Psoas muscle (tissue), 8 donors: Measurements from ENCODE around the gene SART1. TPM values are rescaled to one million over a fixed set of nuclear protein-coding genes. Genes with fewer than 3 reads are reported as not detected.
"Not testable (repeated sequence)": the region's sequence is repeated elsewhere in the genome, so short reads cannot be mapped to it uniquely, and the experiment has no call there.

Source experiments
- ATAC-seq, 4 donors: fragments of 200-7000 bp; cut with Tn5 transposase; one replicate each; pipeline ENCODE4 v1.9.1; 2020; ENCODE audit warnings: moderate library complexity in 3 of 4, mild to moderate bottlenecking in 2 of 4
- DNase-seq, 2 donors: peaks; one replicate each; pipeline ENCODE4 v3.0.0-alpha.2; 2020
- H3K27ac ChIP-seq: fragments of 200-600 bp; one replicate; pipeline ENCODE4 v1.8.0; 2022
- H3K27me3 ChIP-seq, 3 donors: fragments of 200-600 bp in 1 of 3; one replicate each; pipeline versions ENCODE4 v1.6.1 to v1.8.0; 2013 to 2022; ENCODE audit warnings: low read length in 2 of 3, mild to moderate bottlenecking in 2 of 3, moderate library complexity in 1 of 3; ENCODE audit not compliant: insufficient read depth in 3 of 3
- H3K36me3 ChIP-seq, 2 donors: fragments of 200-600 bp in 1 of 2; one replicate each; pipeline versions ENCODE4 v1.6.1 to v1.8.0; 2013 to 2022; ENCODE audit warnings: low read depth in 1 of 2, mild to moderate bottlenecking in 1 of 2, moderate library complexity in 1 of 2; ENCODE audit not compliant: insufficient read depth in 1 of 2
- H3K4me1 ChIP-seq: fragments of 200-600 bp; one replicate; pipeline ENCODE4 v1.8.0; 2022
- H3K4me3 ChIP-seq: fragments of 200-600 bp; one replicate; pipeline ENCODE4 v1.8.0; 2022; ENCODE audit warnings: mild to moderate bottlenecking
- H3K9me3 ChIP-seq: fragments of 200-600 bp; one replicate; pipeline ENCODE4 v1.8.0; 2022
- CTCF ChIP-seq: fragments of 200-600 bp; IDR thresholded peaks from one replicate; pipeline ENCODE4 v1.8.0; 2022; ENCODE audit warnings: antibody characterized with exemption
- WGBS, 3 donors: extraction: QIAGEN DNeasy Blood & Tissue Kit; methylation state at CpG; one replicate each; pipeline versions ENCODE4 v1.1.6 to v1.1.7; 2013; 5-methylcytosine and 5-hydroxymethylcytosine counted together
- intact Hi-C, 2 donors: fragments of 100-400 bp; cut with DNase I; formaldehyde crosslinking; loops; one replicate each; pipeline versions ENCODE4 v1.11.0 to v1.14.2; 2022
- polyA plus RNA-seq, 3 donors: library from polyadenylated mRNA; stranded (reverse); fragments of 200-250 nt; gene quantifications; one replicate each; pipeline ENCODE4 v1.2.3, GENCODE V29; 2013
- total RNA-seq, 4 donors: library from RNA; stranded (reverse); fragmentation: NEBNext Ultra II Directional in 2 of 4; extraction: Animal tissue kit (Norgen Biotek cat#: 25700) in 2 of 4; gene quantifications; one replicate each; pipeline versions ENCODE4 v1.2.1 to v1.2.4, GENCODE V29; 2021 to 2023
- donor health status: healthy with polysubstance abuse.
- donor health status: DM: no; HTN: no; CAD: no; lungs with moderate emphysema.
- donor health status: Bipolar disorder and iron deficiency.
- donor health status: healthy.
- donor health status: DM: yes; HTN: yes; CAD: no.
- donor health status: DM: no; HTN: no; CAD: no.
- donor health status: DM: no; HTN: no; CAD: no.
- donor health status: DM: yes; HTN: yes; CAD: no.

Gene SART1
- total and polyA plus RNA-seq, 7 donors, result 36.3 to 58.7 (median 49.2) TPM

GRCh38 chr11:65945941-65946558, 15.5 kb upstream of the SART1 start:
- Histone ChIP-seq H3K27me3 (peaks cover 0 to 4% (median 0%) of the 10 kb centered on the region in 3 donors), H3K27ac (no peak overlapping the region), H3K4me3 (no peak overlapping the region), H3K36me3 (no peaks in the 10 kb centered on the region), H3K4me1 (no peaks in the 10 kb centered on the region), H3K9me3 (no peaks in the 10 kb centered on the region)
- 77 to 86% (median 82%) methylated on average over 11 of the region's 11 CpGs for WGBS, 3 donors
- intact Hi-C loops, result no loop called here
- no peak for DNase-seq
- TF ChIP-seq CTCF, result no peak
- no peak for ATAC-seq

GRCh38 chr11:65946655-65947054, 14.9 kb upstream of the SART1 start:
- Histone ChIP-seq H3K9me3 (no peaks in the 10 kb centered on the region), H3K4me3 (no peak overlapping the region), H3K4me1 (no peaks in the 10 kb centered on the region), H3K27me3 (peaks cover 0 to 4% (median 0%) of the 10 kb centered on the region in 3 donors), H3K36me3 (no peaks in the 10 kb centered on the region), H3K27ac (no peak overlapping the region)
- DNase-seq (no peak), ATAC-seq (peak in 1 of 4 donors; percentile 27)
- intact Hi-C loops, result no loop called here
- no peak for TF ChIP-seq CTCF
- WGBS, 3 donors, result 82 to 87% (median 86%) methylated on average over 4 of the region's 4 CpGs

GRCh38 chr11:65947133-65947532, 14.4 kb upstream of the SART1 start:
- DNase-seq (no peak), ATAC-seq (no peak)
- Histone ChIP-seq H3K4me3 (no peak overlapping the region), H3K4me1 (no peaks in the 10 kb centered on the region), H3K9me3 (no peaks in the 10 kb centered on the region), H3K36me3 (no peaks in the 10 kb centered on the region), H3K27ac (no peak overlapping the region), H3K27me3 (peaks cover 0 to 4% (median 0%) of the 10 kb centered on the region in 3 donors)
- 22 to 24% (median 22%) methylated on average over 11 to 13 of the region's 13 CpGs for WGBS, 3 donors
- intact Hi-C loops, result no loop called here
- TF ChIP-seq CTCF, result no peak

- no peak overlapping the region for H3K4me3 ChIP-seq
- TF ChIP-seq CTCF, result no peak
- no peak overlapping the region for H3K27ac ChIP-seq
- H3K36me3 ChIP-seq, result no peaks in the 10 kb centered on the region
- no peaks in the 10 kb centered on the region for H3K4me1 ChIP-seq
- ATAC-seq (no peak), DNase-seq (no peak)
- 74 to 82% (median 77%) methylated on average over 12 of the region's 12 CpGs for WGBS, 3 donors
- H3K9me3 ChIP-seq, result no peaks in the 10 kb centered on the region
- intact Hi-C loops, result no loop called here
- H3K27me3 ChIP-seq, result peaks cover 0 to 4% (median 0%) of the 10 kb centered on the region in 3 donors
Measured at GRCh38 chr11:65947603-65948125, 13.9 kb upstream of the SART1 start.

- H3K36me3 ChIP-seq, H3K9me3 ChIP-seq, H3K4me3 ChIP-seq, intact Hi-C loops, H3K27me3 ChIP-seq, H3K27ac ChIP-seq, DNase-seq, ATAC-seq, H3K4me1 ChIP-seq: not testable (repeated sequence)
- 90 to 95% (median 95%) methylated on average over 5 of the region's 5 CpGs for WGBS, 3 donors
Measured at GRCh38 chr11:65950711-65951110, 10.8 kb upstream of the SART1 start.

- H3K9me3 ChIP-seq, H3K4me1 ChIP-seq, H3K27ac ChIP-seq, ATAC-seq, H3K36me3 ChIP-seq, H3K4me3 ChIP-seq, H3K27me3 ChIP-seq, intact Hi-C loops, DNase-seq: not testable (repeated sequence)
- 39 to 49% (median 43%) methylated on average over 3 of the region's 3 CpGs for WGBS, 3 donors
Measured at GRCh38 chr11:65951641-65952040, 9.9 kb upstream of the SART1 start.
